ENCODE results near the gene RGS6. TPM values are rescaled to one million over a fixed set of nuclear protein-coding genes. Genes with fewer than 3 reads are reported as not detected.

The RGS6 gene
- total RNA-seq, 4 donors from 2014 or later, result 0.84 to 3.0 (median 1.7) TPM; not detected in 1

DNA sequence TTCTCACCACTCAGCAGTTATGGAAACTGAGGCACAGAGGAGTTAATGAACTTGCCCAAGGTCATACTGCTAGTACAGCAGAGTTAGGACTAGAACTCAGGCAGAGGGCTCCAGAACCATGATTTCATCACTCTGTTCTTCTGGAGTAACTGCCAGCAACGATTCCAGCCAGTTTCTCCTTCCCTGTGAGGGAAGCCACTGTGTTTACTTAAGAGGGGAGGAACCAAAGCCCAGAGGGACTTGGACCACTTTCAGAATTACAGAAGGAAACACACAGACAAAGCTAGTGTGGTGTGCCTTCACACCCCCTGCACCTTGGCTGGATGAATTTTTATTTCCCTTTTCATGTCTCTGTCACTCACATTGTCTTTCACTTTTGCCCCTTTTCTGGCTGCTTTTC is 563.4 kb downstream of the RGS6 start:
- 7 to 17% methylated on average over 1 of the region's 1 CpG for WGBS, 2 donors
- TF ChIP-seq CTCF (IDR thresholded peaks at IDR 0.05), result no peak
- no peak for TF ChIP-seq POLR2A (IDR thresholded peaks at IDR 0.05)
- intact Hi-C loops (cut with DNase I; ENCODE audit: low total_unique reads), result no loop called here
- no peak overlapping the region for H3K4me3 ChIP-seq (ENCODE audit: low read depth, poor library complexity, severe bottlenecking)
- DNase-seq (ENCODE audit: low spot score in 2 of 2), result peak; percentile 20 to 29

- DNase-seq (ENCODE audit: low spot score in 2 of 2), result no peak
- intact Hi-C loops (cut with DNase I; ENCODE audit: low total_unique reads), result no loop called here
- no peak for TF ChIP-seq CTCF (IDR thresholded peaks at IDR 0.05)
- no peak for TF ChIP-seq POLR2A (IDR thresholded peaks at IDR 0.05)
Measured at GRCh38 chr14:72498646-72499045, 566.4 kb downstream of the RGS6 start.

GRCh38 chr14:72499746-72500145 is 567.5 kb downstream of the RGS6 start:
- H3K4me3 ChIP-seq (ENCODE audit: low read depth, poor library complexity, severe bottlenecking), result no peak overlapping the region
- DNase-seq (ENCODE audit: low spot score in 2 of 2), result no peak
- TF ChIP-seq POLR2A (IDR thresholded peaks at IDR 0.05) (no peak), CTCF (IDR thresholded peaks at IDR 0.05) (no peak)
- WGBS, 2 donors, result 71 to 82% methylated on average over 5 of the region's 5 CpGs
- intact Hi-C loops (cut with DNase I; ENCODE audit: low total_unique reads), result no loop called here

More at GRCh38 chr14:72498646-72499045, 566.4 kb downstream of the RGS6 start:
- 89 to 92% methylated on average over 5 of the region's 7 CpGs for WGBS, 2 donors
- no peak overlapping the region for H3K4me3 ChIP-seq (ENCODE audit: low read depth, poor library complexity, severe bottlenecking)

DNA sequence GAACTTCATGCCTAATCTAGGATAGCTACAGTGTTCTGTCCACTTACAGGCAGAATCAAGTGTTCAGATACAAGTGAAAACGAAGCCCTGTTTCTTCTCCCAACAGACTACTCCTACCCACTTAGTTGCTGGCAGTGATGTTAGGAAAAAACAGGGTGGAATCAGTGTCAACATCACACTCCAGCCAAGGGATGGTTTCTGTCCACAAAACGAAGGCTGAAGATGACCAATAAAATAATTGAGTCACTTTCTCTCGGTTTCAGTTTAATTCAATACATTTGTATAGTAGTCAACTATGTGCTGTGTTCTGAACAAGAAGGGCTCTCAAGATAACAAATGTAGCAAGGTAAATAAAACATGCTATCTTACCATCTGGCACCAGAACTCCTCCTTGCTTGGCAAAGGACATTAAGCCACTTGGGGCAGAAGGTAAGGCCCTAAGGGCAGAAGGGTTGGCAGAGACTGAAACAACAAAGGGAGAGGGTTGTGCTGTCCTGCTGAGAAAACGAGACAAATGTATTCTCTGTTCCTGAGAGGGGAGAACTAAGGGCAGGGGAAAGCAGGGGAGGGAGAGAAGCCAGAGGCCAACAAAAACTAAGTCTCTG is 568.1 kb downstream of the RGS6 start:
- no peak for DNase-seq (ENCODE audit: low spot score in 2 of 2)
- TF ChIP-seq POLR2A (IDR thresholded peaks at IDR 0.05), result no peak
- TF ChIP-seq CTCF (IDR thresholded peaks at IDR 0.05), result no peak
- intact Hi-C loops (cut with DNase I; ENCODE audit: low total_unique reads), result no loop called here
- no peak overlapping the region for H3K4me3 ChIP-seq (ENCODE audit: low read depth, poor library complexity, severe bottlenecking)
- 37 to 40% methylated on average over 4 of the region's 4 CpGs for WGBS, 2 donors

- TF ChIP-seq POLR2A (IDR thresholded peaks at IDR 0.05), result no peak
- H3K4me3 ChIP-seq (ENCODE audit: low read depth, poor library complexity, severe bottlenecking), result no peak overlapping the region
- intact Hi-C loops (cut with DNase I; ENCODE audit: low total_unique reads), result no loop called here
- peak in 1 of 2 donors; percentile 6 for DNase-seq (ENCODE audit: low spot score in 2 of 2)
- 96% methylated on average over 5 of the region's 5 CpGs for WGBS, 2 donors
Measured at GRCh38 chr14:72501439-72501838, 569.2 kb downstream of the RGS6 start.

DNA sequence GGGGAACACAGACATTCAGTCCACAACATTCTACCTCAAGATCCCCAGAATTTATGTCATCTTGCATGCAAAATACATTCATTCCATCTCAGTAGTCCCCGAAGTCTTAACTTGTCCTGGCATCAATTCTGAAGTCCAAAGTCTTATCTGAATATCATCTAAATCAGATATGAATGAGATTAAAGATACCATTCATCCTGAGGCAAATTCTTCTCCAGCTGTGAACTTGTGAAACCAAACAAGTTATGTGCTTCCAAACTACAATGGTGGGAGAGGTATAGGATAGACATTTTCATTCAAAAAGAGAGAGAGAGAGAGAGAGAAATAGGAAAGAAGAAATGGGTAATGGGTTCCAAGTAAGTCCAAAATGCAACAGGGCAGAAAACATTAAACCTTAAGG is 571.0 kb downstream of the RGS6 start:
- TF ChIP-seq CTCF (IDR thresholded peaks at IDR 0.05) (no peak), POLR2A (IDR thresholded peaks at IDR 0.05) (no peak)
- WGBS, 2 donors, result 44 to 57% methylated on average over 1 of the region's 1 CpG
- intact Hi-C loops (cut with DNase I; ENCODE audit: low total_unique reads), result no loop called here
- DNase-seq (ENCODE audit: low spot score in 2 of 2), result no peak
- no peak overlapping the region for H3K4me3 ChIP-seq (ENCODE audit: low read depth, poor library complexity, severe bottlenecking)
